Sigmoid colon (tissue), 7 donors: ENCODE data around the gene CYFIP2. TPM values are rescaled to one million over a fixed set of nuclear protein-coding genes. Genes with fewer than 3 reads are reported as not detected.

Experiments used
- DNase-seq: peaks from one replicate; pipeline ENCODE4 v3.0.0-alpha.2; 2019
- H3K27ac ChIP-seq, 4 donors: fragments of 200-600 bp; sonication (generic); one replicate each; pipeline ENCODE4 v1.5.1; 2016 to 2019; ENCODE audit warnings: mild to moderate bottlenecking in 1 of 4
- H3K27me3 ChIP-seq, 3 donors: fragments of 200-600 bp; sonication (generic); one replicate each; pipeline ENCODE4 v1.5.1; 2019; ENCODE audit warnings: mild to moderate bottlenecking in 1 of 3
- H3K36me3 ChIP-seq, 4 donors: fragments of 200-600 bp; sonication (generic); one replicate each; pipeline ENCODE4 v1.5.1; 2016 to 2019
- H3K4me1 ChIP-seq, 4 donors: fragments of 200-600 bp; sonication (generic); one replicate each; pipeline ENCODE4 v1.5.1; 2017 to 2019
- H3K4me3 ChIP-seq, 4 donors: fragments of 200-600 bp; sonication (generic); one replicate each; pipeline ENCODE4 v1.5.1; 2017 to 2019; ENCODE audit warnings: mild to moderate bottlenecking in 2 of 4, moderate library complexity in 1 of 4
- H3K9me3 ChIP-seq, 4 donors: fragments of 200-600 bp in 3 of 4; sonication (generic) in 3 of 4; one replicate each; pipeline versions ENCODE4 v1.5.1 to v1.6.1; 2013 to 2019
- EP300 ChIP-seq, 4 donors: sonication (generic); formaldehyde crosslinking; IDR thresholded peaks; one replicate each; pipeline ENCODE4 v1.6.1; 2017; ENCODE audit warnings: antibody characterized with exemption in 4 of 4
- POLR2A ChIP-seq, 2 donors: fragments of 450-650 bp; IDR thresholded peaks; one replicate each; pipeline ENCODE4 v1.6.1; 2016; ENCODE audit warnings: antibody characterized with exemption in 2 of 2, mild to moderate bottlenecking in 2 of 2, moderate library complexity in 2 of 2
- POLR2AphosphoS5 ChIP-seq, 4 donors: sonication (generic); formaldehyde crosslinking; IDR thresholded peaks; one replicate each; pipeline ENCODE4 v1.6.1; 2017; ENCODE audit warnings: antibody characterized with exemption in 4 of 4
- WGBS, 2 donors: extraction: QIAGEN DNeasy Blood & Tissue Kit; methylation state at CpG; one replicate each; pipeline ENCODE4 v1.1.7; 2013; 5-methylcytosine and 5-hydroxymethylcytosine counted together
- intact Hi-C: fragments of 100-400 bp; cut with DNase I; formaldehyde crosslinking; loops from one replicate; pipeline ENCODE4 v1.15.1; 2023
- polyA plus RNA-seq, 3 donors: library from polyadenylated mRNA; stranded (reverse); fragments of 200-250 nt; gene quantifications; one replicate each; pipeline ENCODE4 v1.2.3, GENCODE V29; 2013
- total RNA-seq, 4 donors: library from RNA; depleted of rRNA; stranded (reverse); fragments of >200 nt; gene quantifications; one replicate each; pipeline ENCODE4 v1.1.0, GENCODE V29; 2016
- TF ChIP-seq, protein P1 (sequence below), 4 experiments: fragments of 450-650 bp in 3 of 4; fragments of 200-600 bp in 1 of 4; IDR thresholded peaks; one replicate each; pipeline ENCODE4 v1.5.1; 2016 to 2019; ENCODE audit warnings: antibody characterized with exemption in 4 of 4, mild to moderate bottlenecking in 3 of 4, moderate library complexity in 2 of 4
- donor health status: healthy with polysubstance abuse.
- donor health status: Bipolar disorder and iron deficiency.
- donor health status: healthy.

Gene CYFIP2
- total and polyA plus RNA-seq, 7 donors, result 4.8 to 38.1 (median 27.5) TPM

DNA sequence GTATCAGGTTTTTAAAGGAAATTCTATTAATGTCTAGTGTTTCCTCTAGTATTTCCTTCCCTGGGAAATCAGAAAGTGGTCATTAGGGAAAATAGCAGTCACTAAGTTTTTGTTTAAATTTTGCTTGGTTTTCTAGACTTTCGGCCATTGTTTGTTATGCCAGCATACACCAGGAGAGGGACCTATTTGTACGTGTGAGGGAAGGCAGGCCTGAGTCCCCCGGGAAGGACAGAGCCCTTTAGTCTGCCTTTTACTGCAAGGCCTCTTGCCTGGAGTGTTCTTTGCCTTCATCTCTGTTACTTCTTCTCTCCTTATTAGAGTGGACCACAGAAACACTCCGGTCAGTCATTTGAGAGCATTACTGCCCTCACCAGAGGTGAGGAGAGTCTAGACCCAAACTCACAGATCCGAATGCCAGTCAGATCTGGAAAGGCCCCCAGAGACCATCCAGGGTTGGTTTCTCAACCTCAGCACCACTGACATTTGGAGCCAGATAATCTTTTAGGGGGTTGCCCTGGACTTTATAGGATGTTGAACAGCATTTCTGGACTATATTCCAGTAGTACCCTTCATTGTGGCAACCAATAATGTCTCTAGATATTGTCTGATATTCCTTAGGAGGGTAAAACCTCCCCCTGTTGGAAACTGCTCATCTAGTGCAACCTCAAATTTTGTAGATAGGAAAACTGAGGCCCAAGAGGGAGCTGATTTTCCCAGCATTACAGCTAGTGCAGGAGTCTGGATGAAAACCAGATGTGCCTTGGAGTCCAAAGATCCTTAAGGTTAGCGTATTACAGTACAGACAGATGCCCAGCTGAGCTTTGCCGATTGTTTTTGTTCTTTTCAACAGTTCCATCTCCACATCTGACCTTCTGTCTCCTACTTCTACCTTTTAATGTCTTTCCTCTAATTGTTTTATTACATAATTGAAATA lies 101.1 kb downstream of the CYFIP2 start:
- H3K4me3 ChIP-seq, result no peak overlapping the region
- DNase-seq, result peak; percentile 82
- H3K27me3 ChIP-seq, result no peaks in the 10 kb centered on the region
- intact Hi-C loops, result loop anchor here (1.0 to 5.0 kb wide), 4 partner anchors 66 to 210 kb away; partner anchors contain the start of genes ADAM19 and NIPAL4
- TF ChIP-seq, protein P1, sequence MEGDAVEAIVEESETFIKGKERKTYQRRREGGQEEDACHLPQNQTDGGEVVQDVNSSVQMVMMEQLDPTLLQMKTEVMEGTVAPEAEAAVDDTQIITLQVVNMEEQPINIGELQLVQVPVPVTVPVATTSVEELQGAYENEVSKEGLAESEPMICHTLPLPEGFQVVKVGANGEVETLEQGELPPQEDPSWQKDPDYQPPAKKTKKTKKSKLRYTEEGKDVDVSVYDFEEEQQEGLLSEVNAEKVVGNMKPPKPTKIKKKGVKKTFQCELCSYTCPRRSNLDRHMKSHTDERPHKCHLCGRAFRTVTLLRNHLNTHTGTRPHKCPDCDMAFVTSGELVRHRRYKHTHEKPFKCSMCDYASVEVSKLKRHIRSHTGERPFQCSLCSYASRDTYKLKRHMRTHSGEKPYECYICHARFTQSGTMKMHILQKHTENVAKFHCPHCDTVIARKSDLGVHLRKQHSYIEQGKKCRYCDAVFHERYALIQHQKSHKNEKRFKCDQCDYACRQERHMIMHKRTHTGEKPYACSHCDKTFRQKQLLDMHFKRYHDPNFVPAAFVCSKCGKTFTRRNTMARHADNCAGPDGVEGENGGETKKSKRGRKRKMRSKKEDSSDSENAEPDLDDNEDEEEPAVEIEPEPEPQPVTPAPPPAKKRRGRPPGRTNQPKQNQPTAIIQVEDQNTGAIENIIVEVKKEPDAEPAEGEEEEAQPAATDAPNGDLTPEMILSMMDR (IDR thresholded peaks at IDR 0.05), result peak; percentile 58 to 71 (median 66)
- TF ChIP-seq EP300 (IDR thresholded peaks at IDR 0.05), result no peak
- no peak for TF ChIP-seq POLR2A (IDR thresholded peaks at IDR 0.05)
- TF ChIP-seq POLR2AphosphoS5 (IDR thresholded peaks at IDR 0.05), result peak in 3 of 4 donors; percentile 45 to 59 (median 53)
- 73 to 82% methylated on average over 7 of the region's 7 CpGs for WGBS, 2 donors
- no peaks in the 10 kb centered on the region for H3K36me3 ChIP-seq
- peak overlapping the region in 3 of 4 donors; percentile 84 to 87 (median 86) for H3K27ac ChIP-seq
- H3K9me3 ChIP-seq, result no peaks in the 10 kb centered on the region
- H3K4me1 ChIP-seq, result peaks cover 0 to 69% (median 47%) of the 10 kb centered on the region in 4 donors

DNA sequence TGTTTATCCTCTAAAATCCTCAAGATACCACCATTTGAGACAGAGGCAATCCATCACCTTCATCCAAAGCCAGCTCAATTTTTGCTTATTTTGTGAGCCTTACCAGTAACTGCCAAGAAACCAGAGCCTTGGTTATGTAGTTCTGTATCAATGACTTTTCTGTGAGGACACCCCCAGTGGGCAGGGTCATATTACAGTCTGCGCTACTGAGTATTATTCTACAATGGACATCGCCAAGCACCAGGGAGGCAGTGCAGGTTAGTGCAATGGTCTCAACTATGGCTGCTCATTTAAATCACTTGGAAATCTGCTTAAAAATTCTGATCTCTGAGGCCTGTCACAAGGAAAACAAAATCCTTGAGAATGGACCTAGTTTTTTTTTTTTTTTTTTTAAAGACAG lies 103.6 kb downstream of the CYFIP2 start:
- H3K27me3 ChIP-seq, result no peaks in the 10 kb centered on the region
- peaks cover 0 to 92% (median 65%) of the 10 kb centered on the region in 4 donors for H3K4me1 ChIP-seq
- intact Hi-C loops, result loop anchor here (2.0 to 5.0 kb wide), 3 partner anchors 13 to 208 kb away; partner anchors contain the start of genes ADAM19 and NIPAL4
- 97 to 99% methylated on average over 2 of the region's 2 CpGs for WGBS, 2 donors
- peak overlapping the region; percentile 75 to 87 (median 85) for H3K27ac ChIP-seq
- no peak for DNase-seq
- no peaks in the 10 kb centered on the region for H3K9me3 ChIP-seq
- TF ChIP-seq POLR2AphosphoS5 (IDR thresholded peaks at IDR 0.05), result no peak
- no peak for TF ChIP-seq POLR2A (IDR thresholded peaks at IDR 0.05)
- TF ChIP-seq EP300 (IDR thresholded peaks at IDR 0.05), result no peak
- TF ChIP-seq, protein P1 (IDR thresholded peaks at IDR 0.05), result no peak
- H3K4me3 ChIP-seq, result no peak overlapping the region
- no peaks in the 10 kb centered on the region for H3K36me3 ChIP-seq

DNA sequence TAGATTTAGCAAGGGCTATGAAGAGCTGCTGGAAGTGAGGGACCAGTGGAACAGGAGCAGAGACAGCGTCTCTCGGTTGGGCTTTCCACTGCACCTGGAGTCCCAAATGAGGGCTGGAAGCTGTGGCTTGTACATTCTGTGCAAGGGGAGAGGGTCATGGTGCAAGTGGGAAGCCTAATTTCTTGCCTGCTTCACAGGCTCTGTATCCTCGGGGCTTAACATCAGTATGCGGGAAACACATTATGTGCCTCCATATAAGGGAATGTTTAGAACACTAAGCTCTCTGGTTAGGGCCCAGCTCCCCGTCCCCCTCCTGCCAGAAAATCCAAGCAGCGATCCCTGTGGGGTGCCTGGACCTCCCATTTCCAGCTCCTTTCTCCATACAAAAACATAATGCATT lies 105.0 kb downstream of the CYFIP2 start:
- TF ChIP-seq POLR2AphosphoS5 (IDR thresholded peaks at IDR 0.05) (peak in 2 of 4 donors; percentile 37 to 42), EP300 (IDR thresholded peaks at IDR 0.05) (no peak), POLR2A (IDR thresholded peaks at IDR 0.05) (no peak)
- TF ChIP-seq, protein P1 (IDR thresholded peaks at IDR 0.05), result no peak
- H3K27ac ChIP-seq, result peak overlapping the region; percentile 75 to 87 (median 85)

DNA sequence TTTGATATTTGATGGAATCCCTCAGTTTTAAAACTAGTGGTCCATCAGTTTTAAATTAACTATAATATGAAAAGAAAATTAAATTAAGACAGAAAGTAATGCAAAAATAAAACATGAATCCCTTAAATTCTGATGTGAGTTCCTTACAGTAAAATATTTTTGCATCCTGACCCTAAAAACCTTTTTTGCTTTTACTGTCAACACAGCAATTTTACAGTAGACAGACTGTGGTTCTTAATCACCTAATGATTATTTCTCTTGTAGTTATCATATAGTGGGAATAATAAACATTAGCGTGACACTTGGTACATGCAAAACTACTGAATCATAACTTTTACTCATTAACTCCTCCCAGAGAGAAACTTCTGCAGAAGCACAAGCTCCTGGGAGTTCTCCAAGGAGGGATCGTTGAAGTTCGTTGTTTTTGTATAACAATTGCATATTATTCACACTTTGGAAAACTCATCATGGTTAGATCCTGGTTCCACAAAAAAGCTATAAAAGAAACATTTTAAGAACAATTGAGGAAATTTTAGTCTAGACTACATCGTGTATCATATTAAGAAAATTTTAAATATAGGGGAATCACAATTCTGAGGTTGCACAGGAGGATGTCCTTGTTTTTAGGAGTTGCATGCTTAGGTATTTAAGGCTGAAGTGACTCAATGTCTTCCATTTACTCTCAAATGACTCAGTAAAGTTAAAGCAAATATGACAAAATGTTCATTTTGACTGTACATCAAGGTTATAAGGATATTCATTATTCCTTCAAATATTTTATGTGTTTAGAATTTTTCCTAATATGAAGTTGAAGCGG lies 105.9 kb downstream of the CYFIP2 start:
- Histone ChIP-seq H3K36me3 (no peaks in the 10 kb centered on the region), H3K4me1 (peaks cover 0 to 78% (median 59%) of the 10 kb centered on the region in 4 donors), H3K4me3 (no peak overlapping the region), H3K27ac (peak overlapping the region; percentile 75 to 87 (median 85)), H3K27me3 (no peaks in the 10 kb centered on the region), H3K9me3 (no peaks in the 10 kb centered on the region)
- no peak for DNase-seq
- TF ChIP-seq, protein P1 (IDR thresholded peaks at IDR 0.05), result no peak
- TF ChIP-seq EP300 (IDR thresholded peaks at IDR 0.05), result no peak
- TF ChIP-seq POLR2A (IDR thresholded peaks at IDR 0.05), result no peak
- no peak for TF ChIP-seq POLR2AphosphoS5 (IDR thresholded peaks at IDR 0.05)
- intact Hi-C loops, result no loop called here
- 89 to 90% methylated on average over 5 of the region's 5 CpGs for WGBS, 2 donors

More for the DNA sequence above, 105.0 kb downstream of the CYFIP2 start:
- peak; percentile 71 for DNase-seq
- no peak overlapping the region for H3K4me3 ChIP-seq
- intact Hi-C loops, result no loop called here
- H3K27me3 ChIP-seq, result no peaks in the 10 kb centered on the region
- peaks cover 0 to 87% (median 63%) of the 10 kb centered on the region in 4 donors for H3K4me1 ChIP-seq
- WGBS, 2 donors, result 77 to 87% methylated on average over 6 of the region's 6 CpGs
- no peaks in the 10 kb centered on the region for H3K36me3 ChIP-seq
- H3K9me3 ChIP-seq, result no peaks in the 10 kb centered on the region
